SW480 (cell line): ENCODE results near the gene KSR2.
"Not testable (repeated sequence)": the region's sequence is repeated elsewhere in the genome, so short reads cannot be mapped to it uniquely, and the experiment has no call there.

Experiments used
- DNase-seq: peaks from one replicate; pipeline ENCODE4 v3.0.0-alpha.2; 2016; ENCODE audit warnings: low spot score

Gene KSR2

GRCh38 chr12:117890137-117890536 is 78.7 kb downstream of the KSR2 start:
- DNase-seq: no peak

DNA sequence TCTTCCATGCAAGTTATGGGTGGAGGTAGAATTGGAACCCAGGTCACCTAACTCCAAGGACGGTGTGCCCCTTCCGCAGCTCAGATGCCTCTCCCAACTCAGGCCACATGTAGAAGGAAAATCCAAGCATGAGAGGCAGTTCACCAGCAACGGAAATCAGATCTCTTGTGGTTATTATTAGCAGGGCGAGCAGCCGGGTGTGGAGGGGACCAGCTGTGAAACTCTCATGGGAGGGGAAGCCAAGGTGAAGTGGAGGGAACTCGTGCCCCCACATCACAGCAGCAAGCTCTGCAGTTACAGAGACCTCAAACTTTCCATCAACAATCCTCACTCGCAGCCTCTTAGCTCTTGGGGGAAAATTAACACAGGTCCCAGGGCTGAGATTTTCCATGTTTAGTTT is 79.7 kb downstream of the KSR2 start:
- no peak for DNase-seq

- DNase-seq: no peak
Measured at GRCh38 chr12:117885211-117885610, 83.6 kb downstream of the KSR2 start.

GRCh38 chr12:117884161-117884560 is 84.6 kb downstream of the KSR2 start:
- DNase-seq: no peak

GRCh38 chr12:117882603-117883184 is 86.1 kb downstream of the KSR2 start:
- no peak for DNase-seq

DNA sequence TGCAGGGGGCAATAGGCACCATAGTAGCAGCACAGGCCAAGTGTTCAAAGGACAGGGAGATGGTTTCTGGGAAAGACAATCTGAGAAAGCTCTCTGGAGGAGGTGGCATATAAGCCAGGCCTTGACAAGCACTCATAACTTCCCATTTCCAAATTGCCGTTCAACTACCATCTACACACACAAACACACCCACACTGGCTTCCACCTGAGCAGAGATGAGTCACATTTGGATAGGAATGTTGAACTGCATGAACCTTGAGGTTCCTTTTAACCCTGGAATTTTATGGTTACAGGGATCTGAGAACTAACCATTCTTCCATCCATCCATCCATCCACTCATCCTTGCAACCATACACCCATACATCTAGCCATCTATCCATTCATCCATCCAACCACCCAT is 86.6 kb downstream of the KSR2 start:
- peak; percentile 42 for DNase-seq

- no peak for DNase-seq
Measured at GRCh38 chr12:117881517-117881916, 87.3 kb downstream of the KSR2 start.

- DNase-seq: no peak
Measured at GRCh38 chr12:117878605-117879004, 90.2 kb downstream of the KSR2 start.

DNA sequence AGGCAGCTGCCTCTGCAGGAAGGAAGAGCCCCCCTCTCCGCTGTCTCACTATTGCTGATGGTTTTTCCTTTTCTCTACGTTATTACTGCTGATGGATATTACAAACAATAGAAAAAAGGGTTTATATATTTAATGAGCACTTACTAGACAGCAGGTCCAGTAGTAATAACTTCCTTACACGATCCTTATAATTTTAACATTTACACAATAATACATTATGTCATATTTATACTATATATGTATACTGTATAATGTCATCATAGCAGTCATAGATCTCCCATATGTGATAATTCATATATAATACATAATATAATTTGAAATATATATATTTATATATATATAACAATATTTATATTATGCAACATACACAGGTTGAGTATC is 92.4 kb downstream of the KSR2 start:
- no peak for DNase-seq

DNA sequence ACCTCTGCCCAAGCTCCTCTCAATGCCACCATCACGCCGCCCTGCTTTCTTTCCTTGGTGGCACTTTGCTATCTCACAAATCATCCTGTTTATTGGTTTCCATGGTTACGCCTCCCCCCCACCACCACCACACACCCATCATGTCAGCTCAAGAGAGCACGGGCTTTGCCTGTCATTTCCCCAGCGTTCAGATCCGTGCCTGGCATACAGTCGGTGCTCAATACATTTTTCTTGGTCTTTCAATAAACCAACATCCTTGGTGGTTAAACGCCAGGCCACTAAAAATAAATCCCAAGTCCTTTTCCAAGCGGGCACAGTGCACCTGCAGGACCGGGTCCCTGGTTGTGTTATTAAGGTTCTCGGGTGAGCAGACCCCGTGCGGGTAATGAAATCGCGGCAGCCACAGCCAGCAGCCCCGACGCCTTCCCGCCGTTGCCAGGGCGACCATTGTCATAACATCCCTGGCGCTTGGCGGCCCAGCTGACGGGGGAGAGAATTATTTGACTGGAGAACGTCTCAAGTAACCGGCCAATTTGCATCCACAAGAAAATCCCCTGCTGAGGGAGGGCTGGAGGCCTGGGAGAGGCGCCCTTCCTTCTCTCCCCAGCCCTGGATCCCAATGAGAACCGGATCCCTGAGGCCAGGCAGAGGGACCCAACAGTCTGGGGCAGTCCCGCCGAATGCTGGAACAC is 92.9 kb downstream of the KSR2 start:
- no peak for DNase-seq

DNA sequence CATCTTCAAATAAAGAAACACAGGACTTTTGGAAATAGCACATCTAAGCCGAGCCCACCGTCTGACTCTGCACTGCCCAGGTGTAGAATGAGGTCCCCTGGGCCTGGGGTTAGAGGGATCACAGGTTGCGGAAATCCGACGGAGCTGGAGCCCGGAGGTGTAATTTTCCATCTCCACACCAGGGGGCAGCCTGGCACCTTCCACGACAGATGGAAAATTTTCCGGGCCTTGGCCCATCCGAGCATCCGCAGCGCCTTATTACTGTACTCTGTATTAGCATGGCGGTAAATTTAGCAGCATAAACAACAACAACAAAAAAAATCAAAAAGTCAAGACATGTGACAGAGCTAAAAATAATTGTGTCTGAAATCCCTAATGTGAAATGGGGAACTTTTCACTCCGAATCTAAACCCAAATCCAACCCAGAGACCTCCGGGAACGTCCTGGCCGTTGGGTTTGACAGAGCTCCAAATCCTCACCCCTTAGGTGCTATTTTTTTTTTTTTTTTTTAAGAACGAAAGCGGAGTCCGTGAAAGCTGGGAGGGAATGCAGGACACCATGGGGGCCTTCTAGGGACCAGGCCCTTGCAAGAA is 93.9 kb downstream of the KSR2 start:
- peak; percentile 46 for DNase-seq

DNA sequence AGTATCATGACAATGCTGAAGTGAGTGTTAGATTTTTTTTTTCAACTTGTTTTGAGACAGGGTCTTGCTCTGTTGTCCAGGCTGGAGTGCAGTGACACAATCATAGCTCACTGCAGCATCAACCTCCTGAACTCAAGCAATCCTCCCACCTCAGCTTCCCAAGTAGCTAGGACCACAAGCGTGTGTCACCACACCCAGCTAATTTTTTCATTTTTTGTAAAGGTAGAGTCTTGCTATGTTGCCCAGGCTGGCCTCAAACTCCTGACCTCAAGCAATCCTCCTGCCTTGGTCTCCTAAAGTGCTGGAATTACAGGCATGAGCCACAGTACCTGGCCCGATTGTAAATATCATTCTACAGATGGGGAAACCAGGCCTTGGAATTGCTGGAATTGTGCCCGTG is 94.6 kb downstream of the KSR2 start:
- not testable (repeated sequence) for DNase-seq

- no peak for DNase-seq
Measured at GRCh38 chr12:117872546-117873169, 96.1 kb downstream of the KSR2 start.

GRCh38 chr12:117869551-117869950 is 99.2 kb downstream of the KSR2 start:
- DNase-seq: no peak

- no peak for DNase-seq
Measured at GRCh38 chr12:117867348-117867747, 101.4 kb downstream of the KSR2 start.

GRCh38 chr12:117865505-117865904 is 103.3 kb downstream of the KSR2 start:
- DNase-seq: no peak

GRCh38 chr12:117863002-117863709 is 105.6 kb downstream of the KSR2 start:
- no peak for DNase-seq

GRCh38 chr12:117861691-117862090 is 107.1 kb downstream of the KSR2 start:
- no peak for DNase-seq

- not testable (repeated sequence) for DNase-seq
Measured at GRCh38 chr12:117860787-117861290, 108.0 kb downstream of the KSR2 start.

- no peak for DNase-seq
Measured at GRCh38 chr12:117860111-117860510, 108.7 kb downstream of the KSR2 start.

GRCh38 chr12:117857632-117858612 is 110.9 kb downstream of the KSR2 start:
- DNase-seq: peak; percentile 21
